Mesenchymal stem cell (in vitro differentiated cells and primary cell): ENCODE results near the gene HSPA12B.

Experiments
- DNase-seq: peaks from one replicate; pipeline ENCODE4 v3.0.0-alpha.2; 2013
- H2AFZ ChIP-seq: one replicate; pipeline ENCODE4 v1.6.1; 2013; ENCODE audit warnings: low read depth, mild to moderate bottlenecking, control low read depth, inconsistent platforms, low read length, moderate library complexity
- H2AK5ac ChIP-seq: 2 replicates; pipeline ENCODE4 v1.6.1; 2013; ENCODE audit warnings: low read length, moderate library complexity, mild to moderate bottlenecking, inconsistent platforms; ENCODE audit not compliant: severe bottlenecking
- H2BK120ac ChIP-seq: one replicate; pipeline ENCODE4 v1.6.1; 2013; ENCODE audit warnings: low read depth, mild to moderate bottlenecking, inconsistent platforms, low read length, moderate library complexity
- H2BK12ac ChIP-seq, 2 experiments: one replicate each; pipeline ENCODE4 v1.6.1; 2013; ENCODE audit warnings: inconsistent platforms in 2 of 2, low read length in 2 of 2, mild to moderate bottlenecking in 2 of 2, moderate library complexity in 2 of 2, control low read depth in 1 of 2
- H2BK15ac ChIP-seq: one replicate; pipeline ENCODE4 v1.6.1; 2013; ENCODE audit warnings: mild to moderate bottlenecking, low read depth, inconsistent platforms; ENCODE audit not compliant: poor library complexity, severe bottlenecking
- H2BK5ac ChIP-seq: 2 replicates; pipeline ENCODE4 v1.6.1; 2013; ENCODE audit warnings: low read depth, mild to moderate bottlenecking, low read length, control low read depth, inconsistent platforms; ENCODE audit not compliant: poor library complexity, severe bottlenecking
- H3K14ac ChIP-seq, 2 experiments: one replicate each; pipeline ENCODE4 v1.6.1; 2013; ENCODE audit warnings: inconsistent platforms in 2 of 2, low read length in 2 of 2, control low read depth in 1 of 2, mild to moderate bottlenecking in 1 of 2, moderate library complexity in 1 of 2
- H3K18ac ChIP-seq, 2 experiments: one replicate each; pipeline ENCODE4 v1.6.1; 2013; ENCODE audit warnings: inconsistent platforms in 2 of 2, low read length in 2 of 2, control low read depth in 1 of 2, low read depth in 1 of 2, mild to moderate bottlenecking in 1 of 2
- H3K23ac ChIP-seq, 2 experiments: one replicate each; pipeline ENCODE4 v1.6.1; 2013; ENCODE audit warnings: inconsistent platforms in 2 of 2, low read length in 2 of 2, mild to moderate bottlenecking in 2 of 2, moderate library complexity in 2 of 2, control low read depth in 1 of 2
- H3K27ac ChIP-seq: 2 replicates; pipeline ENCODE4 v1.5.1; 2013; ENCODE audit warnings: mild to moderate bottlenecking, moderate library complexity, low read length, control low read depth, inconsistent platforms; ENCODE audit not compliant: poor library complexity, severe bottlenecking
- H3K27me3 ChIP-seq, 2 experiments: 2 replicates each; pipeline versions ENCODE4 v1.6.1 to v1.7.0; 2013; ENCODE audit warnings: low read length in 2 of 2, mild to moderate bottlenecking in 2 of 2, moderate library complexity in 2 of 2, control low read depth in 1 of 2, inconsistent platforms in 1 of 2; ENCODE audit not compliant: control insufficient read depth in 1 of 2, insufficient read depth in 1 of 2
- H3K36me3 ChIP-seq, 2 experiments: 2 replicates each; pipeline versions ENCODE4 v1.6.1 to v1.7.0; 2013; ENCODE audit warnings: low read length in 2 of 2, control low read depth in 1 of 2, inconsistent platforms in 1 of 2, low read depth in 1 of 2, mild to moderate bottlenecking in 1 of 2; ENCODE audit not compliant: insufficient read depth in 2 of 2, control insufficient read depth in 1 of 2
- H3K4ac ChIP-seq, 2 experiments: one replicate each; pipeline ENCODE4 v1.6.1; 2013; ENCODE audit warnings: inconsistent platforms in 2 of 2, low read length in 2 of 2, mild to moderate bottlenecking in 2 of 2, moderate library complexity in 2 of 2, control low read depth in 1 of 2, low read depth in 1 of 2
- H3K4me1 ChIP-seq: 2 replicates; pipeline ENCODE4 v1.6.1; 2013; ENCODE audit warnings: low read depth, low read length, control low read depth; ENCODE audit not compliant: control insufficient read depth, insufficient read depth
- H3K4me2 ChIP-seq: 2 replicates; pipeline ENCODE4 v1.6.1; 2013; ENCODE audit warnings: low read length, mild to moderate bottlenecking, inconsistent platforms; ENCODE audit not compliant: poor library complexity, severe bottlenecking
- H3K4me3 ChIP-seq, 2 experiments: 2 replicates each; pipeline versions ENCODE4 v1.5.1 to v1.7.0; 2013; ENCODE audit warnings: low read length in 2 of 2, mild to moderate bottlenecking in 2 of 2, control low read depth in 1 of 2, low read depth in 1 of 2; ENCODE audit not compliant: insufficient read depth in 1 of 2
- H3K79me1 ChIP-seq: replicated peaks from 2 replicates; pipeline ENCODE4 v1.6.1; 2013; ENCODE audit warnings: mild to moderate bottlenecking, control low read depth, low read length, inconsistent platforms; ENCODE audit not compliant: poor library complexity, severe bottlenecking
- H3K9ac ChIP-seq: 2 replicates; pipeline ENCODE4 v1.7.0; 2013; ENCODE audit warnings: mild to moderate bottlenecking, low read length, moderate library complexity
- H3K9me3 ChIP-seq: 2 replicates; pipeline ENCODE4 v1.7.0; 2013; ENCODE audit warnings: mild to moderate bottlenecking, low read length; ENCODE audit not compliant: control insufficient read depth
- H4K8ac ChIP-seq: one replicate; pipeline ENCODE4 v1.6.1; 2013; ENCODE audit warnings: inconsistent platforms, mild to moderate bottlenecking, low read length, moderate library complexity
- H4K91ac ChIP-seq: one replicate; pipeline ENCODE4 v1.6.1; 2013; ENCODE audit warnings: mild to moderate bottlenecking, low read length, inconsistent platforms
- WGBS: methylation state at CpG from one replicate; pipeline ENCODE4 v1.1.7; 2013; ENCODE audit warnings: mixed read lengths; 5-methylcytosine and 5-hydroxymethylcytosine counted together

The HSPA12B gene

DNA sequence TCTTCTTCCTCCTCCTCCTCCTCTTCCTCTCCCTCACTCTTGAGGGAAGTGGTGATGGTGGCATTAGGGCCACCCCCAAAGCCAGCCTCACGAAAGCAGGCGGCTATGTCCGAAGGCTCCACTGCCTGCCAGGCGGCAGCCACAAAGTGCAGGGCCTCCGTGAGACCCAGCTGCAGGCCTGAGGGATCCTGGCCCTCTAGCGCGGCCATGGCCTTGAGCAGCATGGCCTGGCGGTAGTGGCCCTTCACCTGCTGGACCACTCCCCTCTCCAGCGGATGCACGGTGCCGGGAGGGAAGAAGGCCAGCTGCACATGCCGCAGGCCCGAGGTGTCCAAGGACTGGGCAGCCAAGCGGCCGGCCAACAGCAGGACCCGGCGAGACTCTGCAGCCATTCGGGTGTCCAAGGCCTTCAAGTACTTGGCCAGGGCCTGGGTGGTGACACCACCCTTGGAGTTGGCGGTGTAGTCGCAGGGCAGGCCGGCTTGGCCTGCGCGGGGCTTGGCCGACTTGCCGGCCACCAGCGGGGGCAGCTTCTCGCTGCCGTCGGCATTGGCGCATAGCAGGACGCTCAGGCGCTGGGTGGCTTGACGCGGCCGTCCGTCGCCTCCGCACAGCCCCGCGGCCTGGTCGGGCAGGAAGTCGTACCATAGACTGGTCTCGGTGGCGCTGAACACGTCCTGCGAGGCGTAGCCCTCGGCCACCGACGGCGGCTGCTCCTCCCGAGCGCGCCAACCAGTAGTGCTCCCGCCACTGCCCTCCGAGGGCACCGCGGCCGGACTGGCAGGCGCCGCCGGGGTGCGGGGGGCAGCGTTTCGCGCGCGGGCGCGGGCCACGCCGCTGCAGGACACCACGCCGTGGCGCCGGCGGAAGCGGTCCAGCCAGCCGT lies 53.0 kb downstream of the HSPA12B start:
- Histone ChIP-seq H3K36me3 (peaks cover 23 to 29% of the 10 kb centered on the region in 2 experiments), H2AK5ac (no peak overlapping the region), H3K4ac (peak overlapping the region; percentile 41 to 86), H3K79me1 (peaks cover 18% of the 10 kb centered on the region), H3K4me3 (peak overlapping the region; percentile 56 to 88), H2BK15ac (no peak overlapping the region), H4K8ac (no peak overlapping the region), H4K91ac (peak overlapping the region; percentile 18), H3K27ac (no peak overlapping the region), H3K9ac (peak overlapping the region; percentile 87), H2BK5ac (no peak overlapping the region), H3K4me1 (peaks cover 34% of the 10 kb centered on the region), H3K9me3 (no peaks in the 10 kb centered on the region), H3K14ac (peak overlapping the region in 1 of 2 experiments; percentile 86), H3K18ac (peak overlapping the region; percentile 10 to 93), H3K23ac (peak overlapping the region in 1 of 2 experiments; percentile 61), H2BK120ac (no peak overlapping the region), H2AFZ (peak overlapping the region; percentile 77), H3K4me2 (peak overlapping the region; percentile 81), H3K27me3 (no peaks in the 10 kb centered on the region), H2BK12ac (peak overlapping the region in 1 of 2 experiments; percentile 61)
- 69% methylated on average over 79 of the region's 79 CpGs for WGBS
- peak; percentile 9 for DNase-seq

DNA sequence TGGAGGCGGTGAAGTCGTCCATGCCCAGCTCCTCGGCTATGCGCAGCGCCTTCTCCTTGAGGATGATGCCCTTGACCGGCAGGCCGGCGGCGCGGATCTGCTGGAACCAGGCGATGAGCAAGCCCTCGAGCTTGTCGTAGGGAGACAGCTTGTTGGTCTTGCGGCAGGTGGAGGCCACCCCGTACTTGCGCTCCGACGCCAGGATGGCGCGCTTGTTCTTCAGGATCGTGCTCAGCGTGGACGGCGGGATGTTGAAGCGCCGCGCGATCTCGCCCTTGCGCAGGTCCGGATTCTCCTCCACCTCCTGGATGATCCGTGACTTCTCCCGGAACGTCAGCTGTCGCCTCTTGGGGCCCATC lies 53.6 kb downstream of the HSPA12B start:
- H3K4ac ChIP-seq, result peak overlapping the region in 1 of 2 experiments; percentile 86
- H3K9me3 ChIP-seq, result no peaks in the 10 kb centered on the region
- no peaks in the 10 kb centered on the region for H3K27me3 ChIP-seq
- no peak overlapping the region for H2BK5ac ChIP-seq
- peak overlapping the region; percentile 94 for H2BK120ac ChIP-seq
- peak overlapping the region; percentile 56 to 88 for H3K4me3 ChIP-seq
- peak overlapping the region; percentile 87 for H3K9ac ChIP-seq
- H4K8ac ChIP-seq, result no peak overlapping the region
- H3K4me1 ChIP-seq, result peaks cover 32% of the 10 kb centered on the region
- peak overlapping the region; percentile 77 for H2AFZ ChIP-seq
- peak; percentile 69 for DNase-seq
- no peak overlapping the region for H4K91ac ChIP-seq
- WGBS, result 4% methylated on average over 30 of the region's 35 CpGs
- H3K14ac ChIP-seq, result peak overlapping the region in 1 of 2 experiments; percentile 85
- H3K18ac ChIP-seq, result peak overlapping the region; percentile 10 to 93
- H3K27ac ChIP-seq, result no peak overlapping the region
- peaks cover 23 to 29% of the 10 kb centered on the region in 2 experiments for H3K36me3 ChIP-seq
- H2BK15ac ChIP-seq, result no peak overlapping the region
- peak overlapping the region; percentile 81 for H3K4me2 ChIP-seq
- peaks cover 18% of the 10 kb centered on the region for H3K79me1 ChIP-seq
- peak overlapping the region; percentile 44 for H2AK5ac ChIP-seq
- H2BK12ac ChIP-seq, result peak overlapping the region in 1 of 2 experiments; percentile 61
- peak overlapping the region in 1 of 2 experiments; percentile 61 for H3K23ac ChIP-seq

DNA sequence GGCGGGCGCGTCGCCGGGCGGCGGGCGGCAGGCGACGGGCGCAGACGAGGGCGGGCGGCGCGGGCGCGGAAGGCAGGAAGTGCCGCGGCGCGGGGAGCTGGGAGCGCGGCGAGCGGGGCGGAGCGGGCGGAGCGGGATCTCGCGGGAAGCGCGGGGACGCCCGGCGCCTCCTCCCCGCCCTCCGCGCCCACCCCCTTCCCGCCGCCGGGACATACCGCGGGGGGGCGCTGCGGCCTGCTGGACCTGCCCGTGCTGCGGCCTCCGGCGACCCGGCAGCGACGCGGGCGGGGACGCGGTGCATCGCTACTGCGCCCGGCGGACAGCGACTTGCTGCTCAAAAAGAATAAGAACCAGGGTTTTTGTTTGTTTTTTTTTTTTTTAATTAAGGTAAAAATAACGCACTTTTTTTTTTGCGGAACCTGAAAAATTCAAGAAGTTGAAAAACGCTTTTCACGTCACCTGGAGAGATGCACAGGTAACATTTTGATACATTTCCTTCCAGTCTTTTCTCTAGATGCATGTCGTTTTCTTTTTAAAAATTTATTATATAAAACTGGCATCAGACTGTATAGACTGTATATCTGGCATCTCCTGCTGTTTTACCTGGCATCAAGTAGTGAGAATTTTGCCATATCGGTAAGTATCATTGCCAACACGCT lies 54.3 kb downstream of the HSPA12B start, which contains the start of gene CENPB:
TSS of gene CENPB (minus strand) at position 76 of the 659 bp plus-strand sequence. CDS start 257 bp downstream, outside the sequence.
- Histone ChIP-seq H3K4me1 (peaks cover 31% of the 10 kb centered on the region), H3K18ac (peak within 1 kb of the TSS; percentile 10 to 93), H2BK120ac (peak within 1 kb of the TSS; percentile 94), H2AFZ (peak within 1 kb of the TSS; percentile 77), H3K4ac (peak within 1 kb of the TSS; percentile 64 to 86), H2BK15ac (no peak within 1 kb of the TSS), H3K23ac (peak within 1 kb of the TSS in 1 of 2 experiments; percentile 61), H2BK5ac (no peak within 1 kb of the TSS), H4K8ac (no peak within 1 kb of the TSS), H3K79me1 (peaks cover 18% of the 10 kb centered on the region), H3K36me3 (peaks cover 23 to 26% of the 10 kb centered on the region in 2 experiments), H3K9me3 (no peaks in the 10 kb centered on the region), H2AK5ac (peak within 1 kb of the TSS; percentile 44), H3K4me3 (peak within 1 kb of the TSS; percentile 56 to 88), H3K27ac (no peak within 1 kb of the TSS), H2BK12ac (peak within 1 kb of the TSS in 1 of 2 experiments; percentile 61), H3K27me3 (no peaks in the 10 kb centered on the region), H3K4me2 (peak within 1 kb of the TSS; percentile 81), H3K9ac (peak within 1 kb of the TSS; percentile 87), H4K91ac (peak within 1 kb of the TSS; percentile 18), H3K14ac (peak within 1 kb of the TSS in 1 of 2 experiments; percentile 85)
- WGBS, result 50% methylated on average over 2 of the region's 70 CpGs
- DNase-seq, result peak; percentile 84
